HepG2 (cell line): Measurements from ENCODE around the gene RGL1. TPM values are rescaled to one million over a fixed set of nuclear protein-coding genes. Genes with fewer than 3 reads are reported as not detected.

Experiments
- ATAC-seq: fragments of 200-7000 bp; cut with Tn5 transposase; 3 replicates; pipeline ENCODE4 v1.9.1; 2020; ENCODE audit warnings: mild to moderate bottlenecking, moderate library complexity
- BruUV-seq: library from RNA; stranded (reverse); fragments of 400-500 nt; replicated peaks from 2 replicates; lab custom pipeline; 2021; lab: Mats Ljungman, UMichigan
- CTCF ChIA-PET: fragments of 300-600 bp; formaldehyde crosslinking; extraction: SDS; loops from one replicate; lab custom pipeline; 2021; ENCODE audit warnings: low total read pairs, inconsistent platforms, low intra/inter-chr PET ratio; lab: Yijun Ruan, JAX
- POLR2A ChIA-PET: fragments of 350-600 bp; sonication (Branson Sonifier 250); formaldehyde crosslinking; loops from one replicate; lab custom pipeline; 2020; ENCODE audit warnings: antibody characterized with exemption, inconsistent platforms; lab: Yijun Ruan, JAX
- DNase-seq: peaks from one replicate; pipeline ENCODE4 v3.0.0-alpha.2; 2015; ENCODE audit warnings: low spot score
- FAIRE-seq: peaks from 3 replicates; lab custom pipeline; 2011; peaks lifted over from hg19 to GRCh38; lab: Jason Lieb, UNC
- H2AFZ ChIP-seq: one replicate; pipeline ENCODE4 v1.6.1; 2011; ENCODE audit warnings: low read length, inconsistent platforms
- H3K27ac ChIP-seq: fragments of 300-600 bp; 3 replicates; pipeline ENCODE4 v1.8.0; 2011; ENCODE audit warnings: mixed run types, mild to moderate bottlenecking, mixed read lengths, low read length, inconsistent platforms; ENCODE audit not compliant: insufficient read depth; ENCODE audit errors: extremely low read length
- H3K27me3 ChIP-seq, 2 experiments: fragments of 200-600 bp in 1 of 2; 2 replicates in 1 of 2; 3 replicates in 1 of 2; pipeline versions ENCODE4 v1.6.0 to v1.8.0; 2011; ENCODE audit warnings: low read length in 2 of 2, mild to moderate bottlenecking in 2 of 2, moderate library complexity in 2 of 2, inconsistent platforms in 1 of 2; ENCODE audit not compliant: insufficient read depth in 2 of 2, control insufficient read depth in 1 of 2
- H3K36me3 ChIP-seq, 2 experiments: fragments of 200-600 bp in 1 of 2; replicated peaks in 1 of 2; 2 replicates in 1 of 2; 3 replicates in 1 of 2; pipeline versions ENCODE4 v1.5.1 to v1.8.0; 2011; ENCODE audit warnings: low read length in 2 of 2, inconsistent platforms in 1 of 2; ENCODE audit not compliant: insufficient read depth in 2 of 2, control insufficient read depth in 1 of 2
- H3K4me1 ChIP-seq: 2 replicates; pipeline ENCODE4 v1.5.1; 2012; ENCODE audit warnings: low read length, inconsistent platforms; ENCODE audit not compliant: insufficient read depth
- H3K4me2 ChIP-seq: 2 replicates; pipeline ENCODE4 v1.6.0; 2011; ENCODE audit warnings: low read depth, low read length, inconsistent platforms
- H3K4me3 ChIP-seq, 3 experiments: fragments of 200-600 bp in 1 of 3; sonication (generic), shearing (Covaris generic) in 1 of 3; replicated peaks in 1 of 3; 2 replicates each; pipeline ENCODE4 v1.5.1; 2011 to 2016; ENCODE audit warnings: low read length in 3 of 3, inconsistent platforms in 2 of 3, low read depth in 2 of 3, mild to moderate bottlenecking in 2 of 3, control low read depth in 1 of 3, mixed read lengths in 1 of 3; ENCODE audit not compliant: insufficient read depth in 1 of 3
- H3K79me2 ChIP-seq: one replicate; pipeline ENCODE4 v1.6.1; 2011; ENCODE audit warnings: low read length, inconsistent platforms; ENCODE audit not compliant: insufficient read depth
- H3K9ac ChIP-seq: 2 replicates; pipeline ENCODE4 v1.6.0; 2011; ENCODE audit warnings: mild to moderate bottlenecking, low read depth, low read length, inconsistent platforms; ENCODE audit not compliant: insufficient read depth
- H3K9me3 ChIP-seq: 2 replicates; pipeline ENCODE4 v1.5.1; 2012; ENCODE audit warnings: mild to moderate bottlenecking, low read length
- H4K20me1 ChIP-seq: 2 replicates; pipeline ENCODE4 v1.6.0; 2011; ENCODE audit warnings: inconsistent platforms, mild to moderate bottlenecking, low read length, moderate library complexity; ENCODE audit not compliant: insufficient read depth
- MAFK ChIP-seq, 2 experiments: IDR thresholded peaks in 1 of 2; conservative IDR thresholded peaks in 1 of 2; 2 replicates each; pipeline ENCODE4 v1.6.1; 2011; ENCODE audit warnings: improper control_type of control experiment in 2 of 2, low read length in 2 of 2
- PRMT3 ChIP-seq: sonication (generic); formaldehyde crosslinking; IDR thresholded peaks from 2 replicates; pipeline ENCODE4 v1.8.1; 2022; ENCODE audit warnings: low read depth, mild to moderate bottlenecking, moderate library complexity, missing genetic modification reagents, borderline replicate concordance
- RAD21 ChIP-seq: fragments of 450-650 bp; formaldehyde crosslinking; IDR thresholded peaks from 2 replicates; pipeline ENCODE4 v1.5.0; 2020; ENCODE audit warnings: mild to moderate bottlenecking
- RXRB ChIP-seq: IDR thresholded peaks from 2 replicates; pipeline ENCODE4 v1.6.1; 2016; ENCODE audit warnings: borderline replicate concordance, missing genetic modification reagents, missing compliant biosample characterization
- SP2 ChIP-seq: sonication (generic); formaldehyde crosslinking; IDR thresholded peaks from 2 replicates; pipeline ENCODE4 v1.5.1; 2020; ENCODE audit warnings: mild to moderate bottlenecking, missing genetic modification reagents
- THYN1 ChIP-seq: sonication (generic); formaldehyde crosslinking; IDR thresholded peaks from 2 replicates; pipeline ENCODE4 v1.8.1; 2023; ENCODE audit warnings: low read depth, mild to moderate bottlenecking, moderate library complexity, missing genetic modification reagents, borderline replicate concordance
- ZMYM4 ChIP-seq: sonication (generic); formaldehyde crosslinking; IDR thresholded peaks from 2 replicates; pipeline ENCODE4 v1.8.1; 2023; ENCODE audit warnings: mild to moderate bottlenecking, missing genetic modification reagents
- ZNF530 ChIP-seq: sonication (generic); formaldehyde crosslinking; IDR thresholded peaks from 2 replicates; pipeline ENCODE4 v1.5.0; 2020; ENCODE audit warnings: low read depth, mild to moderate bottlenecking, missing genetic modification reagents
- ZSCAN25 ChIP-seq: sonication (generic); formaldehyde crosslinking; IDR thresholded peaks from 2 replicates; pipeline ENCODE4 v1.8.0; 2022; ENCODE audit warnings: mild to moderate bottlenecking, missing genetic modification reagents
- WGBS: methylation state at CpG from one replicate; pipeline ENCODE4 v1.1.6; 2017; ENCODE audit warnings: low lambda C conversion rate; 5-methylcytosine and 5-hydroxymethylcytosine counted together
- in situ Hi-C: cut with HindIII; loops from 2 replicates; pipeline ENCODE4 v1.10.0; 2017; ENCODE audit warnings: low pct_unique_long_range_greater_than_20kb; ENCODE audit not compliant: extremely low pct_ligation_motif_present
- intact Hi-C: fragments of 100-400 bp; cut with micrococcal nuclease; formaldehyde crosslinking; loops from one replicate; pipeline ENCODE4 v1.10.0; 2022; ENCODE audit not compliant: unreplicated experiment
- polyA plus RNA-seq, 8 experiments: library from polyadenylated mRNA; depleted of rRNA in 3 of 8; stranded (reverse) in 7 of 8; unstranded in 1 of 8; fragments of >200 nt; fragmentation: Illumina TruSeq in 4 of 8; extraction: Trizol in 4 of 8; gene quantifications; 2 replicates each; pipeline versions ENCODE4 v1.2.1 to v1.2.3, GENCODE V29; 2011 to 2016; ENCODE audit warnings: low read depth in 4 of 8, missing spikeins in 1 of 8, mixed read lengths in 1 of 8; ENCODE audit not compliant: insufficient read depth in 1 of 8
- total RNA-seq, 5 experiments: library from RNA; depleted of rRNA; stranded (reverse); fragments of >200 nt; fragmentation: Illumina TruSeq; extraction: Trizol; gene quantifications; 2 replicates each; pipeline ENCODE4 v1.2.3, GENCODE V29; 2016; ENCODE audit warnings: low read depth in 1 of 5
- TF ChIP-seq, protein P1 (sequence below): sonication (generic); formaldehyde crosslinking; IDR thresholded peaks from 2 replicates; pipeline ENCODE4 v1.4.0; 2020; ENCODE audit warnings: missing genetic modification reagents; ENCODE audit errors: not compliant biosample characterization
- TF ChIP-seq, protein P2 (sequence below): sonication (generic); formaldehyde crosslinking; IDR thresholded peaks from 2 replicates; pipeline ENCODE4 v1.4.0; 2020; ENCODE audit warnings: missing genetic modification reagents, mild to moderate bottlenecking, borderline replicate concordance
- TF ChIP-seq, protein P3 (sequence below): sonication (generic); formaldehyde crosslinking; IDR thresholded peaks from 2 replicates; pipeline ENCODE4 v1.4.0; 2020; ENCODE audit warnings: missing genetic modification reagents
- TF ChIP-seq, protein P4 (sequence below): sonication (generic); formaldehyde crosslinking; conservative IDR thresholded peaks from 2 replicates; pipeline ENCODE4 v1.8.0; 2022; ENCODE audit warnings: mild to moderate bottlenecking, moderate library complexity, missing genetic modification reagents

Gene RGL1
- total and polyA plus RNA-seq, 2 of the 13 experiments (the other 11 are each of a cell fraction or from before 2014, with no cell fraction given) = 3.5 to 4.7 TPM

DNA sequence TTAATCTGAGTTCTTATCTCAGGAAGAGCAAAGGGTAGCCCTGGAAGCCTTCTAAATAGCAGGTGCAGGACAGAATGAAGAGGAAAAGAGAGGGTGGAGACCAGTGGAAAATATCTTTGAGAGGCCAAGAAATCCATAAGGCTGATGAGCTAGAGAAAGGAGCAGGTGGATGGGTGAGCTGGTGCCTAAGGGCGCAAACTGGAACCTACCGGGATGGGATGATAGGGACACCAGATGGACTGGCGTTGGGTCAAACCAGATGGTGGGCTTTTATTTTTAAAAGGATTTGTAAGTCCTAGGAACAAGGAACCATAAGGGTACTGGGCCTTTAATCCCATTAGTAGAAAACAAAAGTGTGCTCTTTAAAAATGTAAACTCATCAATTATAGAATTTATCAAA is 59.7 kb downstream of the RGL1 start:
- no peaks in the 10 kb centered on the region for H4K20me1 ChIP-seq
- no TSS peak for BruUV-seq
- H3K27ac ChIP-seq = no peak overlapping the region
- no peaks in the 10 kb centered on the region for H3K9me3 ChIP-seq
- H2AFZ ChIP-seq = no peak overlapping the region
- WGBS = 98% methylated on average over 3 of the region's 3 CpGs
- ATAC-seq (no peak), FAIRE-seq (no peak), DNase-seq (no peak)
- ChIA-PET CTCF (no interaction called here), POLR2A (no interaction called here)
- in situ Hi-C loops (no loop called here), intact Hi-C loops (no loop called here)
- H3K4me1 ChIP-seq = peaks cover 23% of the 10 kb centered on the region
- TF ChIP-seq RAD21 (CRISPR knock-in tag) = no peak
- TF ChIP-seq, protein P1, sequence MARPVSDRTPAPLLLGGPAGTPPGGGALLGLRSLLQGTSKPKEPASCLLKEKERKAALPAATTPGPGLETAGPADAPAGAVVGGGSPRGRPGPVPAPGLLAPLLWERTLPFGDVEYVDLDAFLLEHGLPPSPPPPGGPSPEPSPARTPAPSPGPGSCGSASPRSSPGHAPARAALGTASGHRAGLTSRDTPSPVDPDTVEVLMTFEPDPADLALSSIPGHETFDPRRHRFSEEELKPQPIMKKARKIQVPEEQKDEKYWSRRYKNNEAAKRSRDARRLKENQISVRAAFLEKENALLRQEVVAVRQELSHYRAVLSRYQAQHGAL = no peak
- peak; percentile 17 to 48; a peak in 2 of 4 replicates for TF ChIP-seq MAFK (conservative IDR thresholded peaks at IDR 0.05 in 1 of 2, IDR thresholded peaks at IDR 0.05 in 1 of 2; ENCODE audit: low read length in 2 of 2)
- TF ChIP-seq, protein P2, sequence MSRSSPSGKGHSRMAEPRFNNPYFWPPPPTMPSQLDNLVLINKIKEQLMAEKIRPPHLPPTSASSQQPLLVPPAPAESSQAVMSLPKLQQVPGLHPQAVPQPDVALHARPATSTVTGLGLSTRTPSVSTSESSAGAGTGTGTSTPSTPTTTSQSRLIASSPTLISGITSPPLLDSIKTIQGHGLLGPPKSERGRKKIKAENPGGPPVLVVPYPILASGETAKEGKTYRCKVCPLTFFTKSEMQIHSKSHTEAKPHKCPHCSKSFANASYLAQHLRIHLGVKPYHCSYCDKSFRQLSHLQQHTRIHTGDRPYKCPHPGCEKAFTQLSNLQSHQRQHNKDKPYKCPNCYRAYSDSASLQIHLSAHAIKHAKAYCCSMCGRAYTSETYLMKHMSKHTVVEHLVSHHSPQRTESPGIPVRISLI = no peak
- H3K79me2 ChIP-seq = no peaks in the 10 kb centered on the region
- no peaks in the 10 kb centered on the region for H3K27me3 ChIP-seq
- H3K4me2 ChIP-seq = no peak overlapping the region
- H3K9ac ChIP-seq = no peak overlapping the region
- H3K4me3 ChIP-seq = no peak overlapping the region
- H3K36me3 ChIP-seq = peaks cover 0 to 3% of the 10 kb centered on the region in 2 experiments; a peak in 2 of 5 replicates

DNA sequence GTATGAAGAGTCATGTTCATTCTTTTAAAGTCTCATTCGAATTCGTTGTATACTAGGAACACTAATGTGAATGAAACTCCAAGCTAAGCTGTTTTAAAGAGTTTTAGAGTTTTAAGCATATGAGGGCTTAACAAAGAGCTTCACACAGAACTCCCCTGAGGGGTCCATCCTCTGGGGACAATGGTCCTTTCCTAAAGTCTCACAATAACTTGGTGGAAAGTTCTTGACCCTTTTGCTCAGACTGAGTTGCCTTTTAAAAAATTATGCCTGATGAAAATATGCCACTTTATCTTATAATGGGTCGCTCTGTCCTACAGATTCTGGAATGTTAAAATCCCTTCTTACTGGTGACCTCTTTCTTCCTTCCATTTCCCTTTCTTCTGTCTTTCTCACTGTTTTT is 64.3 kb downstream of the RGL1 start:
- Histone ChIP-seq H3K36me3 (peaks cover 0 to 3% of the 10 kb centered on the region in 2 experiments; a peak in 2 of 5 replicates), H4K20me1 (no peaks in the 10 kb centered on the region), H3K9ac (no peak overlapping the region), H3K9me3 (no peaks in the 10 kb centered on the region), H3K4me3 (no peak overlapping the region), H3K4me2 (no peak overlapping the region), H3K27ac (no peak overlapping the region), H3K27me3 (no peaks in the 10 kb centered on the region), H3K79me2 (no peaks in the 10 kb centered on the region), H3K4me1 (peaks cover 14% of the 10 kb centered on the region), H2AFZ (no peak overlapping the region)
- FAIRE-seq (no peak), DNase-seq (no peak), ATAC-seq (no peak)
- intact Hi-C loops = no loop called here
- POLR2A ChIA-PET = no interaction called here
- in situ Hi-C loops = no loop called here
- CTCF ChIA-PET = no interaction called here
- 94% methylated on average over 3 of the region's 3 CpGs for WGBS
- BruUV-seq = no TSS peak
- TF ChIP-seq ZSCAN25 (CRISPR knock-in tag) (no peak), ZMYM4 (CRISPR knock-in tag) (no peak), ZNF530 (no peak), RXRB (no peak), THYN1 (CRISPR knock-in tag) (no peak), PRMT3 (CRISPR knock-in tag) (no peak), SP2 (CRISPR knock-in tag) (no peak)
- TF ChIP-seq, protein P3, sequence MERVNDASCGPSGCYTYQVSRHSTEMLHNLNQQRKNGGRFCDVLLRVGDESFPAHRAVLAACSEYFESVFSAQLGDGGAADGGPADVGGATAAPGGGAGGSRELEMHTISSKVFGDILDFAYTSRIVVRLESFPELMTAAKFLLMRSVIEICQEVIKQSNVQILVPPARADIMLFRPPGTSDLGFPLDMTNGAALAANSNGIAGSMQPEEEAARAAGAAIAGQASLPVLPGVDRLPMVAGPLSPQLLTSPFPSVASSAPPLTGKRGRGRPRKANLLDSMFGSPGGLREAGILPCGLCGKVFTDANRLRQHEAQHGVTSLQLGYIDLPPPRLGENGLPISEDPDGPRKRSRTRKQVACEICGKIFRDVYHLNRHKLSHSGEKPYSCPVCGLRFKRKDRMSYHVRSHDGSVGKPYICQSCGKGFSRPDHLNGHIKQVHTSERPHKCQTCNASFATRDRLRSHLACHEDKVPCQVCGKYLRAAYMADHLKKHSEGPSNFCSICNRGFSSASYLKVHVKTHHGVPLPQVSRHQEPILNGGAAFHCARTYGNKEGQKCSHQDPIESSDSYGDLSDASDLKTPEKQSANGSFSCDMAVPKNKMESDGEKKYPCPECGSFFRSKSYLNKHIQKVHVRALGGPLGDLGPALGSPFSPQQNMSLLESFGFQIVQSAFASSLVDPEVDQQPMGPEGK = no peak
- TF ChIP-seq, protein P4, sequence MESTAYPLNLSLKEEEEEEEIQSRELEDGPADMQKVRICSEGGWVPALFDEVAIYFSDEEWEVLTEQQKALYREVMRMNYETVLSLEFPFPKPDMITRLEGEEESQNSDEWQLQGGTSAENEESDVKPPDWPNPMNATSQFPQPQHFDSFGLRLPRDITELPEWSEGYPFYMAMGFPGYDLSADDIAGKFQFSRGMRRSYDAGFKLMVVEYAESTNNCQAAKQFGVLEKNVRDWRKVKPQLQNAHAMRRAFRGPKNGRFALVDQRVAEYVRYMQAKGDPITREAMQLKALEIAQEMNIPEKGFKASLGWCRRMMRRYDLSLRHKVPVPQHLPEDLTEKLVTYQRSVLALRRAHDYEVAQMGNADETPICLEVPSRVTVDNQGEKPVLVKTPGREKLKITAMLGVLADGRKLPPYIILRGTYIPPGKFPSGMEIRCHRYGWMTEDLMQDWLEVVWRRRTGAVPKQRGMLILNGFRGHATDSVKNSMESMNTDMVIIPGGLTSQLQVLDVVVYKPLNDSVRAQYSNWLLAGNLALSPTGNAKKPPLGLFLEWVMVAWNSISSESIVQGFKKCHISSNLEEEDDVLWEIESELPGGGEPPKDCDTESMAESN (CRISPR knock-in tag) = no peak
